A673 (cell line): ENCODE measurements around the gene PRKAG2. TPM values are rescaled to one million over a fixed set of nuclear protein-coding genes. Genes with fewer than 3 reads are reported as not detected.

ENCODE experiments used
- BruUV-seq: library from RNA; stranded (reverse); fragments of 400-500 nt; replicated peaks from 2 replicates; lab custom pipeline; 2021; lab: Mats Ljungman, UMichigan
- CTCF ChIA-PET: fragments of 300-600 bp; sonication (Branson Sonifier 250); formaldehyde crosslinking; loops from one replicate; lab custom pipeline; 2022; ENCODE audit warnings: antibody characterized with exemption; lab: Charles Lee
- POLR2A ChIA-PET: fragments of 300-600 bp; sonication (Branson Sonifier 250); formaldehyde crosslinking; loops from one replicate; lab custom pipeline; 2022; ENCODE audit warnings: antibody characterized with exemption; ENCODE audit not compliant: low non-redundant PET; lab: Charles Lee
- DNase-seq: peaks from one replicate; pipeline ENCODE4 v3.0.0-alpha.2; 2015; ENCODE audit warnings: low spot score
- H3K27ac ChIP-seq: fragments of 200-600 bp; sonication (generic); 2 replicates; pipeline ENCODE4 v1.5.1; 2016; ENCODE audit warnings: mixed run types, low read depth, mild to moderate bottlenecking, mixed read lengths, antibody characterized with exemption, low read length; ENCODE audit not compliant: poor library complexity, severe bottlenecking
- H3K27me3 ChIP-seq: fragments of 200-600 bp; sonication (generic); replicated peaks from 2 replicates; pipeline ENCODE4 v1.6.1; 2017; ENCODE audit warnings: mixed run types, low read depth, mild to moderate bottlenecking, mixed read lengths, antibody characterized with exemption, low read length; ENCODE audit not compliant: insufficient read depth, poor library complexity
- H3K36me3 ChIP-seq: fragments of 200-600 bp; sonication (generic); 2 replicates; pipeline ENCODE4 v1.6.1; 2016; ENCODE audit warnings: mixed run types, mild to moderate bottlenecking, mixed read lengths, antibody characterized with exemption, low read length; ENCODE audit not compliant: insufficient read depth, poor library complexity, severe bottlenecking
- H3K4me1 ChIP-seq: fragments of 200-600 bp; sonication (generic); 2 replicates; pipeline ENCODE4 v1.6.1; 2017; ENCODE audit warnings: mixed run types, mild to moderate bottlenecking, mixed read lengths, antibody characterized with exemption, low read length; ENCODE audit not compliant: insufficient read depth, poor library complexity, severe bottlenecking
- H3K4me3 ChIP-seq: fragments of 200-600 bp; sonication (generic); 2 replicates; pipeline ENCODE4 v1.5.1; 2016; ENCODE audit warnings: low read depth, mixed run types, mild to moderate bottlenecking, mixed read lengths, low read length; ENCODE audit not compliant: poor library complexity, severe bottlenecking
- H3K9me3 ChIP-seq: fragments of 200-600 bp; sonication (generic); 2 replicates; pipeline ENCODE4 v1.6.1; 2016; ENCODE audit warnings: mixed run types, low read depth, mild to moderate bottlenecking, mixed read lengths, antibody characterized with exemption, low read length; ENCODE audit not compliant: poor library complexity, severe bottlenecking
- CTCF ChIP-seq: fragments of 300-800, 200-600 bp; sonication (generic); conservative IDR thresholded peaks from 2 replicates; pipeline ENCODE4 v1.5.1; 2017; ENCODE audit warnings: low read depth, mild to moderate bottlenecking, antibody characterized with exemption, low read length, moderate library complexity, mixed read lengths
- EZH2 ChIP-seq: fragments of 200-600 bp; sonication (generic); IDR thresholded peaks from 2 replicates; pipeline ENCODE4 v1.6.1; 2017; ENCODE audit warnings: borderline replicate concordance, low read depth, mild to moderate bottlenecking, mixed read lengths, antibody characterized with exemption, low read length; ENCODE audit not compliant: poor library complexity, severe bottlenecking
- intact Hi-C: fragments of 100-400 bp; cut with micrococcal nuclease; formaldehyde crosslinking; loops from one replicate; pipeline ENCODE4 v1.10.0; 2022; ENCODE audit not compliant: unreplicated experiment
- total RNA-seq: library from RNA; stranded (reverse); gene quantifications from 2 replicates; pipeline ENCODE4 v1.2.3, GENCODE V29; 2021

PRKAG2 gene
- total RNA-seq, 1 experiment from 2014 or later: 11.6 TPM

GRCh38 chr7:151754142-151754590, 122.7 kb downstream of the PRKAG2 start:
- peak; percentile 94 for DNase-seq
- ChIA-PET CTCF (interaction anchor here (0.6 to 1.3 kb wide), 2 partner anchors 17 to 1349 kb away, joined by 3 to 10 read pairs; a partner anchor contains a TSS), POLR2A (interaction anchor here (0.5 to 0.9 kb wide), 2 partner anchors 660 to 736 kb away, joined by 3 to 5 read pairs; no protein-coding TSS in a partner anchor)
- peak overlapping the region; percentile 34 for H3K27ac ChIP-seq
- no TSS peak for BruUV-seq
- intact Hi-C loops: no loop called here
- peaks cover 12% of the 10 kb centered on the region for H3K4me1 ChIP-seq
- no peaks in the 10 kb centered on the region for H3K9me3 ChIP-seq
- TF ChIP-seq EZH2 (no peak), CTCF (peak; percentile 97)
- H3K27me3 ChIP-seq: no peaks in the 10 kb centered on the region
- H3K36me3 ChIP-seq: no peaks in the 10 kb centered on the region
- H3K4me3 ChIP-seq: no peak overlapping the region

- intact Hi-C loops: no loop called here
- DNase-seq: no peak
- CTCF ChIA-PET: interaction anchor here (0.6 kb wide), 1 partner anchor 1347 kb away, joined by 10 read pairs; a partner anchor contains a TSS
- peaks cover 12% of the 10 kb centered on the region for H3K4me1 ChIP-seq
- POLR2A ChIA-PET: no interaction called here
- no peaks in the 10 kb centered on the region for H3K27me3 ChIP-seq
- peak overlapping the region; percentile 34 for H3K27ac ChIP-seq
- no peak for TF ChIP-seq CTCF
- TF ChIP-seq EZH2: no peak
- H3K9me3 ChIP-seq: no peaks in the 10 kb centered on the region
- H3K36me3 ChIP-seq: no peaks in the 10 kb centered on the region
- H3K4me3 ChIP-seq: no peak overlapping the region
- BruUV-seq: no TSS peak
Measured at GRCh38 chr7:151752816-151753595, 123.9 kb downstream of the PRKAG2 start.

GRCh38 chr7:151752037-151752436, 124.9 kb downstream of the PRKAG2 start:
- no peaks in the 10 kb centered on the region for H3K27me3 ChIP-seq
- H3K9me3 ChIP-seq: no peaks in the 10 kb centered on the region
- H3K4me1 ChIP-seq: peaks cover 12% of the 10 kb centered on the region
- no peaks in the 10 kb centered on the region for H3K36me3 ChIP-seq
- H3K4me3 ChIP-seq: no peak overlapping the region
- no peak overlapping the region for H3K27ac ChIP-seq
- TF ChIP-seq EZH2: no peak
- no peak for TF ChIP-seq CTCF
- POLR2A ChIA-PET: no interaction called here
- DNase-seq: no peak
- BruUV-seq: no TSS peak
- intact Hi-C loops: no loop called here
- CTCF ChIA-PET: no interaction called here
